Measurements from ENCODE around the gene CAPN10. TPM values are rescaled to one million over a fixed set of nuclear protein-coding genes. Genes with fewer than 3 reads are reported as not detected.

The CAPN10 gene
- total RNA-seq, 1 donor from 2014 or later = 18.2 TPM

DNA sequence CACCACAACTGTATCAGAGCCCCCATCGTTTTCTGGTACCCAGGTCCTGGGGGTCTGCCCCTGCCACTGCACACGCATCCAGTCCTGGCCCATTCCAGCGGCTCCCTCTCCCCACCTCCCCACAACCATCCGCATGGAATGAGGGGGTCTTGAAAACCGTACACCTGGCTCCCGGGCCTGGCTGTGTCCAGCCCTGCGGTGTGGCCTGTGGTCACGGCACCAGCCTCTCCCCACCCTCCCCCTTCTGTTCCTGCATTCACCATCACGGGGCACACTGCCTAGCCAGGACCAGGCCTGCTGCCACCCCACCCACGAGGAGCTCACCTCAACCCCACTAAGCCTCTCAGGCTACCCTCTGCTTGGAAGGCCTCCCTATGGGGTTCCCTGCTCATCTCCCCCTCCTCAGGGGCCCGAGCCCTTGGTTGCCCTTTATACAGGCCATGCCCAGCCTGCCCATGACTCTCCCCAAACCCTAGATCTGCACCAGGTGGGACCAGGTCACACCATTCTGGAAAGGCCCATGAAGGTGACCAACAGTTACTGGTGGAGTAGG, 50.1 kb downstream of the CAPN10 start:
- DNase-seq (ENCODE audit: low spot score) = no peak

DNA sequence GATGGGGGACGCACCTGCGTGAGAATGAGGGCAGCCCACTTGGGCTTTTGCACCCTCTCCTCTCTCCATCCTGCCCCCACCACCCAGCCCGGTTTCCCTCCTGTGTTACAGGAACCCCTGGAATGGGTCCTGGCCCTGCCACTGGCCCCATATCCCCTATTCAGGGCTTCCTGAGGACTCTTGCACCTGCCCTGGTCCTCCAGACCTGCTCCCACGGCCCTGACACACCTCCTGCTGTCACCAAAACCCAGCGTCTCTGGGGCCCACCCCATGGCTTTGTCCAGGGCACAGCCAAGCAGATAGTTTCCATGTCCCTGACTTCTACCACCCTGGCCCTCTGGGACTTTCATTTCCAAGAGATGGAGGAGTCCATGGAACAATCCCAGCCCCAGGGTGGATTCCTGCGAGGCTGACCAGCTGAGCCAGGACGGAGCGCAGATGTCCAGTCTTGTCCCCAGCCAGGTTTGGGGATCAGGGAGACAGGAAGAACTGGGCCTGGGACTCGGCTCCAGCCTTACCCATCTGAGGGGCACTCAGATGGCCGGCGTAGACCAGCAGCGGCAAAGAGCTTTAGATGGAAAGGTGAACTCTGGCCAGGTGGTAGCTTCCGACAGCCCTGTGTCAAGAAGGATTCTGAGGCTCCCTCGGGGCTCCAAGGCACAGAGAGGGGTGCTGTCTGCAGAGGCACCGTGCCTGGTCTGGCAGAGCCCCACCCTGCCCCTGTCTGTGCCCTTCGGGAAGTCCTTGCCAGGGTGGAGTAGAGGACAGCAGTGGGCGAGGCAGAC, 50.8 kb downstream of the CAPN10 start:
- peak; percentile 59 for DNase-seq (ENCODE audit: low spot score)

DNA sequence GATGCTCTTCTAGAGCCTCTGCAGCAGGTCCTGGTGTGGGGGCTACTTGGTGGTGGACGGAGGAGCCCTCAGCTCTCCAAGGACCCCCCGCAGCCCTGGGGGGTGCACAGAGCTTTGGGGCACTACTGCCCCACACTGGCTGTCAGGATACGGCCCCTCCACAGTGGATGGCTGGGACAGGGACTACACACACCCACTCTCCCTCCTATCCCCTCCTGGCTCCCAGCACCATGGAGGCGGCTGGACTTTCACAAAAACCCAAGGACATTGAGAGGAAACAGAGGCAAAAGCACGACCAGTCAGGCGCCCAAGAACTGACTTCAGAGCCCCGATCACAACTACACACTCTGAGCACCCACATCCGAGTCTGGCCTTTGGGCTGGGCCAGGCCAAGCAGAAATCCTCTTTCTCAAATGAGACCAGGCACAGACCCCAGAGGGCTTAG, 51.4 kb downstream of the CAPN10 start:
- DNase-seq (ENCODE audit: low spot score) = peak; percentile 71

DNA sequence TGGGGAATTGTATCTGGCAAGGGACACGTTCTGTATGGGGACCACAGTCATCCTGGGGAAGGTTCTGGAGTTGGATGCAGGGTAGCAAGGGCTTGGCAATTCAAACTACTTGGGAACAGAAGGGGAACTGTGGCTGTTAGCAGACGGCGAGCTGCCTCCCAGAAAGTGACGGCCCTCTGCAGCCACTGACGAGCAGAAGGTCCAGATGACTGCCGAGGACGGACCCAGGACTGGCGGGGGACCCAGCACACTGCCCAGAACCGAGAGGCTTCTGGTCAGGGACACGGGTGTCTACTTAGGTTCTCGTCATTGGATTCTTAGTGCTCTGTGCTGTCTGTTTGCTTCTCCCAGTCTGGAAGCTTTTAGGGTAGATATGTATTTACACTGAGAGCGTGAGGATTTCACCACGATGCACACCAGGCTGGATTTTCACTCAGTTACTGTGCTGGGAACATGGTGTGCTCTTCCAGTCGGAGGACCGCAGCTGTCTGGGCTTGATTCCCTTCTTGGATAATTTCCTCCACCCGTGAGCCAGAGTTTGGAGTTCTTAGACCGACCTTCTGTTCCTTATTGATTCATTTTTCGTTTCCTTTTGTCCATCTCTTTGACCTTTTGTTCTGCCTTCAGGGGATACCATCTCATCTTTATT, 52.1 kb downstream of the CAPN10 start:
- DNase-seq (ENCODE audit: low spot score) = peak; percentile 78

GRCh38 chr2:240639566-240639965, 53.0 kb downstream of the CAPN10 start:
- DNase-seq (ENCODE audit: low spot score) = peak; percentile 79

DNA sequence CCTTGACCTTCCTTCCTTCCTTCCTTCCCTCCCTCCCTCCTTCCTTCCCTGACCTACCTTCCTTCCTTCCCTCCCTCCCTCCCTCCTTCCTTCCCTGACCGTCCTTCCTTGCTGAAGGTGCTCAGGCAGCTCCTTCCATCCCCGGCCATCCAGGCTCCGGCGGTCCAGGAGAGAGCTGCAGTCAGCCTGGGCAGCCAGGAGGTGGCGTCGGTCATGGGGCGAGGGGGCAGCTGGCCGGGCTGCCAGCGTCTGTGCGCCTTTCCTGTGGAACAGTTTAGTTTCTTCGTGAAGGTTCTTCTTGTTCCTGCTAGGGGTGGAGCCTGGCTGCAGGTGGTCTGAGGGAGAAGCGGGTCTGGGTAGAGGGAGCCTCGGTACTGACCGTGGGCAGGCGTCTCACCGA, 54.4 kb downstream of the CAPN10 start:
- peak; percentile 88 for DNase-seq (ENCODE audit: low spot score)

GRCh38 chr2:240642061-240642805, 55.7 kb downstream of the CAPN10 start:
- no peak for DNase-seq (ENCODE audit: low spot score)

DNA sequence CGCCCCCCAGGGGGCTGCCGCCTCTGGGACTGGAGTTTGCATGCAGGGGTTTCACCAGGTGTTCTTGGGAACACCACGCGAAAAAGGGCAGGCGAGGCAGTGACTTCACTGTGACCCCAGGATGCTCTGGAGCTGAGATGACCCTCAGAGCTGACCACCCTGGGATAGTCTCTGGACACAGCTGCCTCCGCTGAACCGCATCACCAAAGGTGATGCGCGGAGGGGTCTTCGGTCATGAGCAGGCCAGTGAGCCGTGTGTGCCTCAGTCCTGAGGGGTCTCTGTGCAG, 56.2 kb downstream of the CAPN10 start:
- DNase-seq (ENCODE audit: low spot score) = peak; percentile 80

GRCh38 chr2:240643093-240643810, 56.7 kb downstream of the CAPN10 start:
- peak; percentile 74 for DNase-seq (ENCODE audit: low spot score)

- DNase-seq (ENCODE audit: low spot score) = no peak
Observed at GRCh38 chr2:240643811-240644150, 57.2 kb downstream of the CAPN10 start.

- DNase-seq (ENCODE audit: low spot score) = peak; percentile 86
Observed at GRCh38 chr2:240644171-240644651, 57.7 kb downstream of the CAPN10 start.

DNA sequence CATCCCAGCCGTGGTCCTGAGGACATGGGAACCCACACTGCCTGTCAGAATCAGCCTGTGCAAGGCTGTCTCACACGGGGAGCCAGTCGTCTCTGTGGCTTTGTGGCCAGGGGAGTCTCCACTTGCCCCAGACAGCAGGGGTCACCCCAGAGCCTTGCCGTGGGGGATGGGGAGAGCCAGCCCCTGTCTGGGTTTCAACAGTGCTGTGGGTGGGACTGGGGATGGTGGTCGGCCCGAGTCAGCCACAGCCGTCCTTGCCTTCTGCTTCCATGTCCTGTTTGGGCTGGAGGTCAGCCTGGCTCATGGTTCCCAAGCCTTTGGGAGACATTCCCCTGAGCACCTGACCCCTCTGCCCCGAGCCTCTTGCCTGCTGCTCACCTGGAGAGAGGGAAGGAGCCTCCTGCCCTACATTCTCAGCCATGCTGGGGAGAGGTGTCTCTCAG, 58.3 kb downstream of the CAPN10 start:
- peak; percentile 64 for DNase-seq (ENCODE audit: low spot score)

DNA sequence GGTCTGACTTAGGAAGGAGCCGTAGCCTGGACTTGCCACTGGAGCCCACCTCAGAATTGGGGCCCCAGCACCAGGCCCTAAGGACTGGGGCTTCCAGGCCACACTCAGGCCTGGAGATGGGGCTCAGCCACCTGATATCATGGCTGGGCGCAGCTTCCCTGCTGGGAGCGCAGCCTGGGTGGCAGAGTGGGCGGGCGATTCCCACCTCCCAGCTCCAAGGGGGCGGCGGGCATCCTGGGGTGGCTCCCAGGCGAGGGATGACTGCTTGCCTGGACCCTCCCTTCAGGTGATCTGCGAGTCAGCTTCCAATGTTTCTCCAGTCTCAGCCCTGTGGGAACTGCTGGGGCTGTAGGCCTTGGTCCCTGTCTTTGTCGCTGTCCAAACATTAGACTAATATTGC, 58.8 kb downstream of the CAPN10 start:
- DNase-seq (ENCODE audit: low spot score) = no peak

GRCh38 chr2:240645801-240646175, 59.3 kb downstream of the CAPN10 start:
- DNase-seq (ENCODE audit: low spot score) = no peak

- no peak for DNase-seq (ENCODE audit: low spot score)
Observed at GRCh38 chr2:240646176-240646899, 59.8 kb downstream of the CAPN10 start.

DNA sequence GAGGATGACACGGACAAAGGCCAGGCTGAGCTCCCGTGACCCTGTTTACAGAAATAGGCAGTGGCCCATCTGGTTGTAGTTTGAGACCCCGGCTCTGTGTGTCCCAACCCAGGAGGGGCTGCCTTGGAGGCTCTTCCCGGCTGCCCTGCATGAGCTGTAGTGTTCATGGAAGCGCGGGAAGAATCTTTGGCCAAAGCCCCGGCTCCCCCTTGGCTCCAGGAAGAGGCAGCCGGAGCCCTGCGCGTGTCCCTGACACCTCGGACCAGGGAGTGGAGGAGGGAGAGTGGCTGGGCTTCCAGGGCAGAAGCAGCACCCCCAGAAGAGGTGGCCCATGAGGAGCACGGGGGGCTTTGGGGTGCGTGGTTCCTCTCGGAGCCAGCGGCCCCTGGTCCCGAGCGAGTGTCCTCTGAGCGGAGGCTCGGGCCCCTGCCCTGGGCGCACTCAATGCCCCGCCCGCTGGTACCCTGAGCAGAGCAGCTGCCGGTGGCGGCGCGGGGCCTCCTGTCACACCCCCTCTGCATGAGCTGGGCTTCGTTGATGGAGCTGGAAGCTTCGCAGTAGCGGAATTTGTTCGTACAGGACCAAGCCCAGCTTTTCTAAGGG, 60.5 kb downstream of the CAPN10 start:
- no peak for DNase-seq (ENCODE audit: low spot score)

- DNase-seq (ENCODE audit: low spot score) = no peak
Observed at GRCh38 chr2:240647503-240648154, 61.1 kb downstream of the CAPN10 start.

GRCh38 chr2:240648155-240648649, 61.7 kb downstream of the CAPN10 start:
- DNase-seq (ENCODE audit: low spot score) = no peak
